Activated naive CD8-positive, alpha-beta T cell treated with anti-CD3 and anti-CD28 coated beads, Interleukin-2, amount 50 U/mL, for 24 hours (primary cell): ENCODE results near the gene PLSCR3.
A peak's percentile ranks its signal among the peaks of the same experiment; 100 is the strongest.

Experiments
- ATAC-seq: fragments of 150-1000 bp; cut with Tn5 transposase; one replicate; pipeline ENCODE4 v1.10.0; 2021
- DNase-seq: peaks from one replicate; pipeline ENCODE4 v3.0.0; 2021
- H3K27ac Mint-ChIP-seq: one replicate; pipeline ENCODE4 v1.8.0; 2021; ENCODE audit warnings: mild to moderate bottlenecking, mixed read lengths
- H3K27me3 Mint-ChIP-seq: one replicate; pipeline ENCODE4 v1.8.0; 2021; ENCODE audit warnings: mixed read lengths
- H3K36me3 Mint-ChIP-seq: one replicate; pipeline ENCODE4 v1.8.0; 2021; ENCODE audit warnings: low read depth, mixed read lengths
- H3K4me1 Mint-ChIP-seq: one replicate; pipeline ENCODE4 v1.8.0; 2021; ENCODE audit warnings: mixed read lengths
- H3K4me3 Mint-ChIP-seq: one replicate; pipeline ENCODE4 v1.8.0; 2021; ENCODE audit warnings: mild to moderate bottlenecking, moderate library complexity, mixed read lengths
- H3K9me3 Mint-ChIP-seq: one replicate; pipeline ENCODE4 v1.8.0; 2021; ENCODE audit warnings: mixed read lengths

The PLSCR3 gene

DNA sequence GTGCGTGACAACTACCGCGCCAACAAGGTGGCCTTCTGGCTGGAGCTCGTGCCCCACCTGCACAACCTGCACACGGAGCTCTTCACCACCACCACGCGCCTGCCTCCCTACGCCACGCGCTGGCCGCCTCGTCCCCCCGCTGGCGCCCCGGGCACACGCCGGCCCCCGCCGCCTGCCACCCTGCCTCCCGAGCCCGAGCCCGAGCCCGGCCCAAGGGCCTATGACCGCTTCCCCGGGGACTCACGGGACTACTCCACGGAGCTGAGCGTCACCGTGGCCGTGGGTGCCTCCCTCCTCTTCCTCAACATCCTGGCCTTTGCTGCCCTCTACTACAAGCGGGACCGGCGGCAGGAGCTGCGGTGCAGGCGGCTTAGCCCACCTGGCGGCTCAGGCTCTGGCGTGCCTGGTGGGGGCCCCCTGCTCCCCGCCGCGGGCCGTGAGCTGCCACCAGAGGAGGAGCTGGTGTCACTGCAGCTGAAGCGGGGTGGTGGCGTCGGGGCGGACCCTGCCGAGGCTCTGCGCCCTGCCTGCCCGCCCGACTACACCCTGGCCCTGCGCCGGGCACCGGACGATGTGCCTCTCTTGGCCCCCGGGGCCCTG is 22.8 kb upstream of the PLSCR3 start:
- no peaks in the 10 kb centered on the region for H3K27me3 Mint-ChIP-seq

DNA sequence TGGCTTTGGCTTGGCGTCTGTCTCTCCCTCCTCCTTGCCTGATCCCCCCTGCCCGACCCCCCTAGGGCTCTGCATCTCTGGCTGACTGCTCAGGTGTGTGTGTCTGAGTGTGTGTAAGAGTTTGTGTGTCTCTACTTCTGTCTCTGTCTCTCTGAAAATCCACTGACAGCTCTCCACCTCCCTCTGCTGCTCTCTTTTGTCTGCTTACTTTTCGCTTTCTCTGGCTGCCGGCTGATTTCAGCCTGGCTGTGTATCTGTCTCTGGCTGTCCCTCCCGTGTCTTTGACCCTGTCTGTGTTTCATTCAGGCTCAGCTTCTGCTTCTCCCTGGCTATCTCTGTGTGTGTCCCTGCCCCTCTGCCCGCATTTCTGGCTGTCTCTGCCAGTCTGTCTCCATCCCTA is 22.0 kb upstream of the PLSCR3 start:
- Mint-ChIP-seq H3K27ac (peak overlapping the region; percentile 2), H3K36me3 (no peaks in the 10 kb centered on the region), H3K4me3 (no peak overlapping the region), H3K27me3 (no peaks in the 10 kb centered on the region), H3K4me1 (no peaks in the 10 kb centered on the region), H3K9me3 (no peaks in the 10 kb centered on the region)
- ATAC-seq, result no peak
- no peak for DNase-seq

More for the DNA sequence above, 22.8 kb upstream of the PLSCR3 start:
- no peak for ATAC-seq
- no peak overlapping the region for H3K27ac Mint-ChIP-seq
- no peak for DNase-seq
- no peak overlapping the region for H3K4me3 Mint-ChIP-seq
- no peaks in the 10 kb centered on the region for H3K4me1 Mint-ChIP-seq
- H3K36me3 Mint-ChIP-seq, result no peaks in the 10 kb centered on the region
- no peaks in the 10 kb centered on the region for H3K9me3 Mint-ChIP-seq

DNA sequence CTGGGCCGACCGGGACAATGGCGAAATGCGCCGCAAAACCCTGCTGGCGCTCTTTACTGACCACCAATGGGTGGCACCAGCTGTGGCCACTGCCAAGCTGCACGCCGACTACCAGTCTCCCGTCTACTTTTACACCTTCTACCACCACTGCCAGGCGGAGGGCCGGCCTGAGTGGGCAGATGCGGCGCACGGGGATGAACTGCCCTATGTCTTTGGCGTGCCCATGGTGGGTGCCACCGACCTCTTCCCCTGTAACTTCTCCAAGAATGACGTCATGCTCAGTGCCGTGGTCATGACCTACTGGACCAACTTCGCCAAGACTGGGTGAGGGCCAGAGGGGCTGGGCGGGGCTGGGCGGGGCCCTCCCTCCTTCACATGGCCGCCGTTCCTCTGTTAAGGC is 21.5 kb upstream of the PLSCR3 start:
- DNase-seq (no peak), ATAC-seq (no peak)
- H3K4me1 Mint-ChIP-seq, result no peaks in the 10 kb centered on the region
- H3K36me3 Mint-ChIP-seq, result no peaks in the 10 kb centered on the region
- H3K27me3 Mint-ChIP-seq, result no peaks in the 10 kb centered on the region
- no peaks in the 10 kb centered on the region for H3K9me3 Mint-ChIP-seq
- H3K4me3 Mint-ChIP-seq, result no peak overlapping the region
- no peak overlapping the region for H3K27ac Mint-ChIP-seq

DNA sequence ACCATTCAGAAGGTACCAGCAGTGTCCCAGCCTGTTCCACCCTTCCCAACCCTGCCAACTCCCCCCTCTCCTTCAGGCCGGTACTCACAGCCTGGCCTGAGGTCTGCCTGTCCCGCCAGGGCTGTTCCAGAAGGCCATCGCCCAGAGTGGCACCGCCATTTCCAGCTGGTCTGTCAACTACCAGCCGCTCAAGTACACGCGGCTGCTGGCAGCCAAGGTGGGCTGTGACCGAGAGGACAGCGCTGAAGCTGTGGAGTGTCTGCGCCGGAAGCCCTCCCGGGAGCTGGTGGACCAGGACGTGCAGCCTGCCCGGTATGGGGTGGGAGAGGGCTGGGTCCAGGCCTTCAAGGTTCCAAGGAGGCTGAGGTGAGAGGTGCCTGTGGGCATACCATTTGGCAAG is 20.5 kb upstream of the PLSCR3 start:
- H3K4me1 Mint-ChIP-seq, result no peaks in the 10 kb centered on the region
- no peak for ATAC-seq
- DNase-seq, result no peak
- H3K27me3 Mint-ChIP-seq, result no peaks in the 10 kb centered on the region
- no peaks in the 10 kb centered on the region for H3K9me3 Mint-ChIP-seq
- H3K27ac Mint-ChIP-seq, result no peak overlapping the region
- no peaks in the 10 kb centered on the region for H3K36me3 Mint-ChIP-seq
- no peak overlapping the region for H3K4me3 Mint-ChIP-seq

DNA sequence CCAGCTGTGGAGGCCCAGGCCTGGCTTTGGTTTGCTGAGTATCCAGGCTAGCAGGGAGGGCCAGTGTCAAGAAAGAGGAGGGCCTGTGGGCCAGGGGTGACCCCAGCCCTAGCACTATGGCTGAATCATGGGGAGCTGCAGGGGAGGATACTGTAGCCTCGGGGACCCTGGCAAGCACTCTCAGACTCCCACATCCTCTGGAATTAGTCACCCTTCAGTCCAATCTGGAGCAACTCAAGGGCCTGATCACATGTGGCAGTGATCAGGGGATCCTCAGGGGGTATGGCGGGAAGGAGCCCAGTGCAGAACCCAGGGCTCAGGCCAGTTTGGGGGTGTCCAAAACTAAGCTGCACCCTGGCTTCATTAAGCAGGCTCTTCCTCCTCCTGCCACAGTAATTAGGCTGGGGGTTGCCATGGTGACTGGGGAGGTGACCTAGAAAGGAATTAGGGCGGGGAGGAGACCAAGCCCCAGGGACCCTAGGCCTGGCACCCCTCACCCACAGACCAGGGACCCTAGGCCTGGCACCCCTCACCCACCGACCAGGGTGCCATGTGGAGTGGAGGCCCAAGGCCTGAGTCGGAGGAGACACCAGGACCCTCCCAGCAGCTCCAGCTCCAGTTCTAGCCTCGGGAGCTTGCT is 19.1 kb upstream of the PLSCR3 start:
- ATAC-seq, result peak; percentile 33

DNA sequence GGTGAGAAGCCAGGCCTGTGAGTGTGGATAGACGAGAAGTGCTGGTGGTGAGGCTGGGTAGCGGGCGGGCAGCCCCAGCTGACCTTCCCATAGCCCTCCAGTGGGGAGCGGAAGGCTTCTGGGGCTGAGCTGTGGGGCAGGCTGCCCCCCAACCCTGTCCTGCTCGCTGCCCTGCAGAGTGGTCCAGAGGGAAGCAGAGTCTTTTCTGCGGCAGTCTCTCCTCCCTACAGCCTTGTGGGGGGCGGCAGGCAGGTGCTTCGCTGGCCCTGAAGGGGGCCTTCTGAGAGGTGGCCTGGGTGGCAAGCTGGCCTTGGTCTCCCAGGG is 17.1 kb upstream of the PLSCR3 start:
- no peak for DNase-seq
- no peaks in the 10 kb centered on the region for H3K9me3 Mint-ChIP-seq

More for the DNA sequence above, 19.1 kb upstream of the PLSCR3 start:
- DNase-seq, result no peak
- Mint-ChIP-seq H3K4me1 (peaks cover 2% of the 10 kb centered on the region), H3K9me3 (no peaks in the 10 kb centered on the region), H3K4me3 (no peak overlapping the region), H3K27me3 (no peaks in the 10 kb centered on the region), H3K36me3 (no peaks in the 10 kb centered on the region), H3K27ac (no peak overlapping the region)

DNA sequence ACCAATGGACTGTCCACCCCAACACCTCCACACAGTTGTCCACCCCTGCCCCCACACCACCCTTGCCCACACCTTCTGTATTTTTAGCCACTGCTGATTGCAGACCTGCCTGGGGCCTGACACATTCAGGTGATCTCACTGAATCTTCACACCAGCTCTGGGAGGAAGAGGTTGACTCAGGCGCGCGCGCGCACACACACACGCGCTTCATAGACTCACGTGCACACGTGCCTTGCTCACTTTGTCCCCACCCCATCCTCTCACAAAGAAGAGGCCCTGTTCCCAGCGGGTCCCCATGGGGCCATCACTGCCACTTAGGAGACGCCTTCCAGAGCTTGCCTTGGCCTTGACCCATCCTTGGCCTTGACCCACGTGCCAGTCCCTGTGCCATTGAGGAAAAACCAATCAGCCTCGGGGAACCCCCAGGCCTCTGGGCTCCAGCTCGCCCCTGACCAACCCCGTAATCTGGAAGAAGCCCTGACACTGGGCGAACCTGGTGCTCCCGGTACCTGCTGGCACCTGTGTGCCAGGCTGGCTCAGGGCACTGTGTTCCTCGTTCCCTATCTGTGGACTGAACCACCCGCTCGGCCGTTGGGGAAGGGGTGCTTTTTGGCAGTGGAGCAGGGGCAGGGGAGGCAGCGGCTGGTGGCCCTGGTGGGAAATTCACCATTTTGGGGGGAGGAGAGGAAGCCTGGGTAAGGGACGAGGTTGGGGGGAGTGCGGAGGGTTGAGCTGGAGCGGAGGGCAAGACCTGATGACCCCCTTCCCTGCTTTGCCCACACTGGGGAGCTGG is 16.5 kb upstream of the PLSCR3 start:
- DNase-seq, result no peak
- Mint-ChIP-seq H3K27me3 (peaks cover 3% of the 10 kb centered on the region), H3K4me3 (no peak overlapping the region), H3K9me3 (no peaks in the 10 kb centered on the region), H3K4me1 (peaks cover 7% of the 10 kb centered on the region), H3K27ac (no peak overlapping the region), H3K36me3 (no peaks in the 10 kb centered on the region)
- no peak for ATAC-seq

More for the DNA sequence above, 17.1 kb upstream of the PLSCR3 start:
- Mint-ChIP-seq H3K27ac (no peak overlapping the region), H3K4me3 (no peak overlapping the region), H3K27me3 (no peaks in the 10 kb centered on the region), H3K36me3 (no peaks in the 10 kb centered on the region), H3K4me1 (peaks cover 4% of the 10 kb centered on the region)
- ATAC-seq, result no peak

DNA sequence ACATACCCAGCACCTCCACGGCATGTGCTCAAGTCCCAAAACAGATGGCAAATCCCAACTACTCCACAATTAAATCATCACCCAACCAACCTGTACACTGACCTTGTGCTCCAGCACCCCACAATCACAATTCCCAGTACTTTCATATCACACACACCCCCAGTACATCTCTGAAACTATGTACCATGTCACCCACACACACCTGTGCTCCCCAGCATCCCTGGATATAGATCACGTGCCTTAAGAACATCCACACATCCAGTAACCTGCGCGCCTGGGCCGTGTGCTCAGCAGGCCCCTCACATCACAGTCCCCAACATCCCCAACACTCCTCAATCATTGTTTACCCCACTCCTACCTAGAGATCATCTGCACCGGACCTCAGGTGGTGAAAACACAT is 15.4 kb upstream of the PLSCR3 start:
- Mint-ChIP-seq H3K4me3 (no peak overlapping the region), H3K9me3 (no peaks in the 10 kb centered on the region), H3K27ac (no peak overlapping the region), H3K27me3 (peaks cover 3% of the 10 kb centered on the region), H3K36me3 (no peaks in the 10 kb centered on the region), H3K4me1 (peaks cover 12% of the 10 kb centered on the region)
- no peak for DNase-seq
- ATAC-seq, result no peak

DNA sequence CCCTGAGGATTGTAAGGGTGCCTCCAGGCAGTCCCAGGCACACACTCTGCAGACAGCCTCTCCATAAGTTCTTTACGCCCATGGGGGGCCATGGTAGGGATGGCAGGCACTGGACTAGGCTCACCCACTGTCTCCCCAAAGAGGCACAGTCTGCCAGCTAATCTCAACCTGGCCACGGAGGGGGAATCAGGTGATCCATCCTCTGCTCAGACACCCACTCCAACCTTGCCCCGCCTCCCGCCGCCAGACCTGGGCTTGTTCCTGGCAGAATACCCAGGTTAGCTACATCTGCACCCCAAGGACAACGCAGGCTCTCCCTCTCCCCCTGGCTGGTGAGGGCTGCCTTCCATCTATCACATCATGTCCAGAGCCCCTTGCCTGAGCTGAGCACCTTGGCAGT is 14.5 kb upstream of the PLSCR3 start:
- Mint-ChIP-seq H3K27ac (peak overlapping the region; percentile 6), H3K27me3 (peaks cover 3% of the 10 kb centered on the region)

DNA sequence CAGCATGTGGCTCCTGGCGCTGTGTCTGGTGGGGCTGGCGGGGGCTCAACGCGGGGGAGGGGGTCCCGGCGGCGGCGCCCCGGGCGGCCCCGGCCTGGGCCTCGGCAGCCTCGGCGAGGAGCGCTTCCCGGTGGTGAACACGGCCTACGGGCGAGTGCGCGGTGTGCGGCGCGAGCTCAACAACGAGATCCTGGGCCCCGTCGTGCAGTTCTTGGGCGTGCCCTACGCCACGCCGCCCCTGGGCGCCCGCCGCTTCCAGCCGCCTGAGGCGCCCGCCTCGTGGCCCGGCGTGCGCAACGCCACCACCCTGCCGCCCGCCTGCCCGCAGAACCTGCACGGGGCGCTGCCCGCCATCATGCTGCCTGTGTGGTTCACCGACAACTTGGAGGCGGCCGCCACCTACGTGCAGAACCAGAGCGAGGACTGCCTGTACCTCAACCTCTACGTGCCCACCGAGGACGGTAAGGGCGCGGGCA is 14.0 kb upstream of the PLSCR3 start:
- Mint-ChIP-seq H3K9me3 (no peaks in the 10 kb centered on the region), H3K36me3 (no peaks in the 10 kb centered on the region), H3K27me3 (peaks cover 3% of the 10 kb centered on the region), H3K4me1 (peaks cover 12% of the 10 kb centered on the region), H3K27ac (no peak overlapping the region), H3K4me3 (no peak overlapping the region)
- ATAC-seq, result no peak
- peak; percentile 36 for DNase-seq

More for the DNA sequence above, 14.5 kb upstream of the PLSCR3 start:
- H3K4me3 Mint-ChIP-seq, result peak overlapping the region; percentile 10
- ATAC-seq (no peak), DNase-seq (no peak)
- no peaks in the 10 kb centered on the region for H3K36me3 Mint-ChIP-seq
- H3K9me3 Mint-ChIP-seq, result no peaks in the 10 kb centered on the region
- peaks cover 12% of the 10 kb centered on the region for H3K4me1 Mint-ChIP-seq

DNA sequence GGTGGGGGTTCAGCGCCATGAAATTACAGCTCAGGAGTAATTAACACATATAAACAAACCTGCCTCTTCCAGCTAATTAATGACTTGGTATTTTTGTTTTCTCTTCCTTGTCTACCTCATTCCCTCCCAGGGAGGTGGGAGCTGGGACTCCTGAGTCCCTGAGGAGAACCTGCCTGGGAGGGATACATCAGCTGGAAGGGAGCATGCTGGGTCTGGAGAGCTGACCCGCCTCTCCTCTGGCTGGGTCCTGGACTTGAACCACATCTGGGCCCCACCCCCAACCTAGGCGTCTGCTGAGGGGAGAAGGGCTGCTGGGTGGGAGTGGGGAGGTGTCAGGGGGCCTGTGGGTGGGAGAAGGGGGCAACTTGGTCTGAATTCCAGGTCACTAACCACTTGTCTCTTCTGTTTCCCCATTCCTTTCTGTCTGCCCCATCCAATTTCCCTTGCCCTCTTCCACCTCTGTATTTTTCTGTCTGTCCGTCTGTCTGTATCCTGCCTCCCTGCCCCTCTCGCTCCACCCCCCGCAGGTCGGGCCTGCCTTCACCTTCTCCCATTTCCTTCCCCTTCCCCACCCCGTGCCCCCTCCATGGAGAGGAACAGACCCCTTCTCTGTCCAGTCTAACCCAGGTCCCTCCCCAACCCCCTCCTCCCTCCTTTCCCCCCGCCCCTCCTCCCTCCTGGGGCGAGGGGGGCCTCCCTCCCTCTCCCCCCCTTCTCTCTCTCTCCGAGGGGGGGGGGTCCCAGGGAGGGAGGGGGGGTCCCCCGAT is 13.3 kb upstream of the PLSCR3 start, which contains the start of gene NLGN2:
Gene NLGN2, plus strand, starts transcription at position 361 of the 767 bp plus-strand sequence. CDS start 411 bp downstream, outside the sequence.
- no peak for DNase-seq
- Mint-ChIP-seq H3K9me3 (no peaks in the 10 kb centered on the region), H3K4me1 (peaks cover 17% of the 10 kb centered on the region), H3K27ac (no peak within 1 kb of the TSS), H3K27me3 (peaks cover 3% of the 10 kb centered on the region), H3K36me3 (no peaks in the 10 kb centered on the region), H3K4me3 (no peak within 1 kb of the TSS)
- no peak for ATAC-seq

DNA sequence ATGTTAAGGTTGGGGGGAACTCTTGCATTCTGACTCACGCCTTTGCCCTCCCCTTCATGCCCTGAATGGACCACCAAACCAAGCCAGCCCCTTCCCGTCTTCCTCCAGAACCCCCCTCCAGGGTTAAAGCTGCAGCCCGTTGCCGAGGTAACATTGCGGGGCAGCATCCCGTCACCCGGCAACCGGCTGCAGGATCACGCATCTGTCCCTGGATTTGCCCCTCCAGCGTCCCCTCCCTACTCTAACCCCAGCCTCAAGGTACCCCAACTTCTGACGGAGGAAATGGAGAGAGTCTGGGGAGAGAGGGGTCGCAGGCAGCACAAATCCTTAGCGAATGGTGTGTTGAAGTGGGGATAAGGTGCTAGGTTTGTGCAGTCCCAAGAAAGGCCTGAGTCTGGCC is 12.8 kb upstream of the PLSCR3 start:
- no peak overlapping the region for H3K4me3 Mint-ChIP-seq
- DNase-seq, result no peak

DNA sequence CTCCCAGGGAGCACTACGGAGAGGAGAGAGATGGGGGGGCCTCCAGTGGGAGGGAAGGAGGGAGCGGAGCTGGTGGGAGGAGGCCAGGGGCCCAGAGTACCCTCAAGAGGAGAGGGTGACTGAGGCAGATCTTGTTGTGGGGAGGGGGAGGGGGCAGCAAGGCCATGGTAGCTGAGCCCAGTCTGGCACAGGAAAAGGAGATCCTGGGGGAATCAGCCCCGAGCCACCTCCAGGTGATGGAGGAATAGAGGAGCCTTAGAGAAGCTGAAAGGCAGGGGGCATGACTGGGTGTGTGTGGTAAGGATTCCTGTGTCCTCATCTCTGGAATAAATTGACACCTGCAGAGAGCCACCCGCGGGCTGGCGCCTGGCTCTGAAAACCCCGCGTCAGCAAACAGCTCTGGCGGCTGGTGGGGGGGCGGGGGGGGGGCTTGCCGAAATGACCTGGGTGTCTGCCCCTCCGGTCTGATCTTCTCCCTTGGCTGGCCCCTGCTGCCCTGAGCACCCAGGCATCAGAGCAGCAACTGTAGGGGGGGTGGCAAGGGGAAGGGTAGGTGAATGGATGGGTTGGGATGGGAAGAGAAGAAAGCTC is 12.0 kb upstream of the PLSCR3 start:
- ATAC-seq, result no peak
- Mint-ChIP-seq H3K27me3 (peaks cover 3% of the 10 kb centered on the region), H3K4me1 (peaks cover 20% of the 10 kb centered on the region), H3K27ac (no peak overlapping the region), H3K9me3 (no peaks in the 10 kb centered on the region), H3K4me3 (peak overlapping the region; percentile 73), H3K36me3 (no peaks in the 10 kb centered on the region)
- no peak for DNase-seq

More for the DNA sequence above, 12.8 kb upstream of the PLSCR3 start:
- peaks cover 18% of the 10 kb centered on the region for H3K4me1 Mint-ChIP-seq
- no peaks in the 10 kb centered on the region for H3K9me3 Mint-ChIP-seq
- peaks cover 3% of the 10 kb centered on the region for H3K27me3 Mint-ChIP-seq
- no peak overlapping the region for H3K27ac Mint-ChIP-seq
- ATAC-seq, result no peak
- H3K36me3 Mint-ChIP-seq, result no peaks in the 10 kb centered on the region
